ENCODE data around the gene UACA.

The UACA gene

GRCh38 chr15:70708839-70709238 lies 54.5 kb downstream of the UACA start:
- DNase-seq: no peak
- H3K36me3 ChIP-seq: no peaks in the 10 kb centered on the region
- no peaks in the 10 kb centered on the region for H3K9me3 ChIP-seq
- no peaks in the 10 kb centered on the region for H3K4me1 ChIP-seq
- H3K4me3 ChIP-seq (ENCODE audit: low read depth, low read length): no peak overlapping the region
- no peak for TF ChIP-seq CTCF (IDR thresholded peaks at IDR 0.05; ENCODE audit: low read depth, low read length)
- peaks cover 3% of the 10 kb centered on the region for H3K27me3 ChIP-seq

GRCh38 chr15:70707686-70708300 lies 55.6 kb downstream of the UACA start:
- Histone ChIP-seq H3K27me3 (peaks cover 3% of the 10 kb centered on the region), H3K36me3 (no peaks in the 10 kb centered on the region), H3K4me1 (no peaks in the 10 kb centered on the region), H3K4me3 (ENCODE audit: low read depth, low read length) (no peak overlapping the region), H3K9me3 (no peaks in the 10 kb centered on the region)
- no peak for TF ChIP-seq CTCF (IDR thresholded peaks at IDR 0.05; ENCODE audit: low read depth, low read length)
- no peak for DNase-seq

- H3K4me3 ChIP-seq (ENCODE audit: low read depth, low read length): no peak overlapping the region
- peaks cover 3% of the 10 kb centered on the region for H3K27me3 ChIP-seq
- no peaks in the 10 kb centered on the region for H3K9me3 ChIP-seq
- H3K36me3 ChIP-seq: no peaks in the 10 kb centered on the region
- TF ChIP-seq CTCF (IDR thresholded peaks at IDR 0.05; ENCODE audit: low read depth, low read length): no peak
- no peak for DNase-seq
- no peaks in the 10 kb centered on the region for H3K4me1 ChIP-seq
These were observed 58.6 kb downstream of the UACA start for GRCh38 chr15:70704731-70705130.

GRCh38 chr15:70704166-70704565 lies 59.2 kb downstream of the UACA start:
- Histone ChIP-seq H3K9me3 (no peaks in the 10 kb centered on the region), H3K27me3 (peaks cover 3% of the 10 kb centered on the region), H3K4me3 (ENCODE audit: low read depth, low read length) (no peak overlapping the region), H3K4me1 (no peaks in the 10 kb centered on the region), H3K36me3 (no peaks in the 10 kb centered on the region)
- no peak for DNase-seq
- no peak for TF ChIP-seq CTCF (IDR thresholded peaks at IDR 0.05; ENCODE audit: low read depth, low read length)

GRCh38 chr15:70703096-70703878 lies 60.1 kb downstream of the UACA start:
- H3K36me3 ChIP-seq: no peaks in the 10 kb centered on the region
- H3K27me3 ChIP-seq: peaks cover 9% of the 10 kb centered on the region
- TF ChIP-seq CTCF (IDR thresholded peaks at IDR 0.05; ENCODE audit: low read depth, low read length): no peak
- no peak overlapping the region for H3K4me3 ChIP-seq (ENCODE audit: low read depth, low read length)
- DNase-seq: no peak
- no peaks in the 10 kb centered on the region for H3K4me1 ChIP-seq
- no peaks in the 10 kb centered on the region for H3K9me3 ChIP-seq

GRCh38 chr15:70702584-70702983 lies 60.8 kb downstream of the UACA start:
- Histone ChIP-seq H3K9me3 (no peaks in the 10 kb centered on the region), H3K36me3 (no peaks in the 10 kb centered on the region), H3K4me3 (ENCODE audit: low read depth, low read length) (no peak overlapping the region), H3K27me3 (peaks cover 9% of the 10 kb centered on the region), H3K4me1 (no peaks in the 10 kb centered on the region)
- no peak for TF ChIP-seq CTCF (IDR thresholded peaks at IDR 0.05; ENCODE audit: low read depth, low read length)
- no peak for DNase-seq
